ENCODE results near the gene TMEM9.

TMEM9 gene

GRCh38 chr1:201108614-201109013 lies 45.7 kb downstream of the TMEM9 start:
- Mint-ChIP-seq H3K4me3 (no peak overlapping the region), H3K9me3 (no peaks in the 10 kb centered on the region), H3K36me3 (no peaks in the 10 kb centered on the region), H3K27me3 (peaks cover 12 to 19% of the 10 kb centered on the region in 2 donors), H3K4me1 (no peaks in the 10 kb centered on the region), H3K27ac (no peak overlapping the region)
- peak; percentile 13 for DNase-seq
- peak; percentile 72 to 90 for ATAC-seq (replicated peaks)

GRCh38 chr1:201105688-201106087 lies 48.6 kb downstream of the TMEM9 start:
- ATAC-seq (replicated peaks) (no peak), DNase-seq (no peak)
- Mint-ChIP-seq H3K27ac (peak overlapping the region; percentile 53), H3K36me3 (no peaks in the 10 kb centered on the region), H3K27me3 (no peaks in the 10 kb centered on the region), H3K4me3 (no peak overlapping the region), H3K9me3 (no peaks in the 10 kb centered on the region), H3K4me1 (no peaks in the 10 kb centered on the region)

GRCh38 chr1:201104141-201104540 lies 50.1 kb downstream of the TMEM9 start:
- Mint-ChIP-seq H3K27ac (no peak overlapping the region), H3K9me3 (no peaks in the 10 kb centered on the region), H3K36me3 (no peaks in the 10 kb centered on the region), H3K27me3 (no peaks in the 10 kb centered on the region), H3K4me3 (no peak overlapping the region), H3K4me1 (no peaks in the 10 kb centered on the region)
- ATAC-seq (replicated peaks): no peak
- DNase-seq: no peak

GRCh38 chr1:201103666-201104065 lies 50.6 kb downstream of the TMEM9 start:
- ATAC-seq (replicated peaks) (no peak), DNase-seq (no peak)
- Mint-ChIP-seq H3K27ac (no peak overlapping the region), H3K4me1 (no peaks in the 10 kb centered on the region), H3K36me3 (no peaks in the 10 kb centered on the region), H3K9me3 (no peaks in the 10 kb centered on the region), H3K4me3 (no peak overlapping the region), H3K27me3 (no peaks in the 10 kb centered on the region)

- H3K36me3 Mint-ChIP-seq: no peaks in the 10 kb centered on the region
- H3K27ac Mint-ChIP-seq: no peak overlapping the region
- H3K9me3 Mint-ChIP-seq: no peaks in the 10 kb centered on the region
- peaks cover 3 to 7% of the 10 kb centered on the region in 2 donors for H3K4me1 Mint-ChIP-seq
- DNase-seq (no peak), ATAC-seq (replicated peaks) (no peak)
- peaks cover 4 to 6% of the 10 kb centered on the region in 2 donors for H3K27me3 Mint-ChIP-seq
- H3K4me3 Mint-ChIP-seq: no peak overlapping the region
Observed at GRCh38 chr1:201100169-201100930, 53.9 kb downstream of the TMEM9 start.

- no peak overlapping the region for H3K27ac Mint-ChIP-seq
- no peak for DNase-seq
- H3K9me3 Mint-ChIP-seq: no peaks in the 10 kb centered on the region
- H3K4me1 Mint-ChIP-seq: peaks cover 3 to 7% of the 10 kb centered on the region in 2 donors
- no peak for ATAC-seq (replicated peaks)
- peaks cover 4 to 6% of the 10 kb centered on the region in 2 donors for H3K27me3 Mint-ChIP-seq
- H3K36me3 Mint-ChIP-seq: no peaks in the 10 kb centered on the region
- H3K4me3 Mint-ChIP-seq: no peak overlapping the region
Observed at GRCh38 chr1:201098992-201099677, 55.1 kb downstream of the TMEM9 start.

- ATAC-seq (replicated peaks) (no peak), DNase-seq (no peak)
- Mint-ChIP-seq H3K4me3 (no peak overlapping the region), H3K27me3 (peaks cover 4 to 6% of the 10 kb centered on the region in 2 donors), H3K9me3 (no peaks in the 10 kb centered on the region), H3K4me1 (peaks cover 3 to 7% of the 10 kb centered on the region in 2 donors), H3K36me3 (no peaks in the 10 kb centered on the region), H3K27ac (no peak overlapping the region)
Observed at GRCh38 chr1:201096977-201097856, 57.1 kb downstream of the TMEM9 start.

- Mint-ChIP-seq H3K27me3 (peaks cover 4 to 15% of the 10 kb centered on the region in 2 donors), H3K36me3 (no peaks in the 10 kb centered on the region), H3K27ac (no peak overlapping the region), H3K4me1 (peaks cover 3 to 7% of the 10 kb centered on the region in 2 donors), H3K9me3 (no peaks in the 10 kb centered on the region), H3K4me3 (no peak overlapping the region)
- DNase-seq (peak; percentile 15), ATAC-seq (replicated peaks) (peak; percentile 89 to 94)
Observed at GRCh38 chr1:201096041-201096461, 58.2 kb downstream of the TMEM9 start.

GRCh38 chr1:201095581-201095980 lies 58.7 kb downstream of the TMEM9 start:
- Mint-ChIP-seq H3K4me1 (peaks cover 3 to 7% of the 10 kb centered on the region in 2 donors), H3K27me3 (peaks cover 4 to 15% of the 10 kb centered on the region in 2 donors), H3K4me3 (no peak overlapping the region), H3K9me3 (no peaks in the 10 kb centered on the region), H3K36me3 (no peaks in the 10 kb centered on the region), H3K27ac (no peak overlapping the region)
- ATAC-seq (replicated peaks) (no peak), DNase-seq (no peak)

GRCh38 chr1:201094832-201095231 lies 59.4 kb downstream of the TMEM9 start:
- no peak for ATAC-seq (replicated peaks)
- Mint-ChIP-seq H3K9me3 (no peaks in the 10 kb centered on the region), H3K4me1 (peaks cover 3 to 7% of the 10 kb centered on the region in 2 donors), H3K4me3 (no peak overlapping the region), H3K27me3 (peaks cover 4 to 15% of the 10 kb centered on the region in 2 donors), H3K36me3 (no peaks in the 10 kb centered on the region), H3K27ac (no peak overlapping the region)
- no peak for DNase-seq

- Mint-ChIP-seq H3K4me3 (no peak overlapping the region), H3K27ac (no peak overlapping the region), H3K27me3 (peaks cover 4 to 22% of the 10 kb centered on the region in 2 donors), H3K9me3 (no peaks in the 10 kb centered on the region), H3K4me1 (peaks cover 3 to 7% of the 10 kb centered on the region in 2 donors), H3K36me3 (no peaks in the 10 kb centered on the region)
- DNase-seq (no peak), ATAC-seq (replicated peaks) (no peak)
Observed at GRCh38 chr1:201093962-201094361, 60.3 kb downstream of the TMEM9 start.

- H3K4me1 Mint-ChIP-seq: peaks cover 3 to 7% of the 10 kb centered on the region in 2 donors
- H3K4me3 Mint-ChIP-seq: no peak overlapping the region
- peaks cover 4 to 22% of the 10 kb centered on the region in 2 donors for H3K27me3 Mint-ChIP-seq
- no peak for DNase-seq
- ATAC-seq (replicated peaks): no peak
- H3K9me3 Mint-ChIP-seq: no peaks in the 10 kb centered on the region
- H3K27ac Mint-ChIP-seq: no peak overlapping the region
- no peaks in the 10 kb centered on the region for H3K36me3 Mint-ChIP-seq
Observed at GRCh38 chr1:201093561-201093960, 60.7 kb downstream of the TMEM9 start.

GRCh38 chr1:201092738-201093137 lies 61.5 kb downstream of the TMEM9 start:
- Mint-ChIP-seq H3K9me3 (no peaks in the 10 kb centered on the region), H3K36me3 (no peaks in the 10 kb centered on the region), H3K4me3 (no peak overlapping the region), H3K27ac (no peak overlapping the region), H3K4me1 (peaks cover 3 to 7% of the 10 kb centered on the region in 2 donors), H3K27me3 (peaks cover 9 to 28% of the 10 kb centered on the region in 2 donors)
- ATAC-seq (replicated peaks) (no peak), DNase-seq (no peak)

- H3K27me3 Mint-ChIP-seq: peaks cover 8 to 27% of the 10 kb centered on the region in 2 donors
- no peak for ATAC-seq (replicated peaks)
- H3K9me3 Mint-ChIP-seq: no peaks in the 10 kb centered on the region
- no peak overlapping the region for H3K4me3 Mint-ChIP-seq
- peaks cover 3 to 7% of the 10 kb centered on the region in 2 donors for H3K4me1 Mint-ChIP-seq
- no peak for DNase-seq
- no peak overlapping the region for H3K27ac Mint-ChIP-seq
- H3K36me3 Mint-ChIP-seq: no peaks in the 10 kb centered on the region
Observed at GRCh38 chr1:201091256-201091655, 63.0 kb downstream of the TMEM9 start.
